HG03342 (cell line): ENCODE measurements around the gene SLK.

Source experiments
- ATAC-seq: cut with Tn5 transposase; IDR thresholded peaks from one replicate; pipeline ENCODE4 v1.9.1; 2021; ENCODE audit warnings: mild to moderate bottlenecking, moderate library complexity; ENCODE audit not compliant: unreplicated experiment

Gene SLK

DNA sequence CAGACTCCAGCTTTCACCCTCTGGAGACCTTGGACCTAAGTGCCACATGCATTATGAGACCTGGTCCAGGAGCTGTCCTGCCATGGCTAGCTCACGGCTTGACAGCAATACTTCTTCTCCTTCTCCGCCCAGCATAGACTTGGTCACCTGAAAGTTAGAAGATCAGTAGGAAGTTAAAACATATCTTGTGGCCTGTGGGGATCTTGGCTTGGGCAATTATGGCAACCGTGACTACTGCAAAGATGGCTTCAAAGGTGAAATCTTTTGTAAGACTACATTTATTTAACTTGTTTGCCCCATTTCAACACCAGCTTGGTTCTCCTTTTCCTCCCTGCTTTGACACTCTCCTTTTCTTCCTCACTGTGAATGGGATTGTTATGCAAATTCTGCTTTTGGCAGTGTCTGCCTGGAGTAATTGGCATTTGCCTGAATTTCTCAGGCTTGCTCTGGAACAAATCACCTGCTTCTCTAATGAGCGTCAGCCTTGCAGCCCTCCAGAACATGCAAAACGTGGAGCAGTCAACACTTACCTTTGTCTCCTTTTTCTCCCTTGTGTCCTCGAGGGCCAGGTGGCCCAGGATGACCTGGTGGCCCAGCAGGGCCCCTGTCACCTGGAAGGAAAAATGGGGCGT is 65.3 kb downstream of the SLK start:
- no peak for ATAC-seq

DNA sequence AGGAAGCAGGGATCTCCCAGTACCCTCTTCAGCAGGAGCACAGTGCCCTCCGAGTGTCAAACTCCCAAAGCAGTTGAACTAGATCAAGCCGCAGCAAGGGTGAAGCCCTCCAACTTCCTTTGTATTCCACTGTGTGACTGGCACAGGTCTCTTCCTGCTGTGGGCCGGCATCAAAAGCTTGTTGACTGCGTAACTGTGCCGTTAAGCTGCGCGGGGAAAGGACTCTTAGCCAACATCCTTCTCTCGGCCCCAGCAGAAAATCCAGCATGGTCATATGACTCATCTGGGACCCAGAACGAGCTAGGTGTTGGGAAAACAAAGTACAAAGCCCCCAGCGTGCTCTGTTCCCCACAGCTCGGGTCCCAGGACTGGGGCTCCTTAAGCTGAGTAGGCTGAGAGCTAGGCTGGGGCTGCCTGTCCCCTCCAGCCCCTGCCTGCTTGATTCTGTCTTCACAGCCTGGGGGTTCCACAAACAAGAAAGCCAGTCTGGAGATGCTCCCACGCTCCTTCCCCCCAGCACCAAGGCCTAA is 66.5 kb downstream of the SLK start:
- ATAC-seq = no peak

- ATAC-seq = no peak
Observed at GRCh38 chr10:104033966-104034365, 67.0 kb downstream of the SLK start.

GRCh38 chr10:104034401-104035193 is 67.7 kb downstream of the SLK start:
- no peak for ATAC-seq

GRCh38 chr10:104035194-104036068 is 68.5 kb downstream of the SLK start:
- ATAC-seq = no peak

DNA sequence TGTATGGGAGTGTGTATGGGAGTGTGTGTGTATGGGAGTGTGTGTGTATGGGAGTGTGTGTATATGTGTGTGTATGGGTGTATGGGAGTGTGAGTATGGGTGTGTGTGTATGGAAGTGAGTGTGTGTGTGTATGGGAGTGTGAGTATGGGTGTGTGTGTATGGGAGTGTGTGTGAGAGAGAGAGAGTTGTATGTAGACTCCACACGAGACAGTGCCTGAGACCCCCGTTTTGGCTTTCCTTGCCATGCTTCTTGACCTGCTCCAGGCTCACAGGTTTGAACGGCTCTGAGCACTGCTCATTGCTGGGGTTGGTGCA is 69.1 kb downstream of the SLK start:
- ATAC-seq = no peak

DNA sequence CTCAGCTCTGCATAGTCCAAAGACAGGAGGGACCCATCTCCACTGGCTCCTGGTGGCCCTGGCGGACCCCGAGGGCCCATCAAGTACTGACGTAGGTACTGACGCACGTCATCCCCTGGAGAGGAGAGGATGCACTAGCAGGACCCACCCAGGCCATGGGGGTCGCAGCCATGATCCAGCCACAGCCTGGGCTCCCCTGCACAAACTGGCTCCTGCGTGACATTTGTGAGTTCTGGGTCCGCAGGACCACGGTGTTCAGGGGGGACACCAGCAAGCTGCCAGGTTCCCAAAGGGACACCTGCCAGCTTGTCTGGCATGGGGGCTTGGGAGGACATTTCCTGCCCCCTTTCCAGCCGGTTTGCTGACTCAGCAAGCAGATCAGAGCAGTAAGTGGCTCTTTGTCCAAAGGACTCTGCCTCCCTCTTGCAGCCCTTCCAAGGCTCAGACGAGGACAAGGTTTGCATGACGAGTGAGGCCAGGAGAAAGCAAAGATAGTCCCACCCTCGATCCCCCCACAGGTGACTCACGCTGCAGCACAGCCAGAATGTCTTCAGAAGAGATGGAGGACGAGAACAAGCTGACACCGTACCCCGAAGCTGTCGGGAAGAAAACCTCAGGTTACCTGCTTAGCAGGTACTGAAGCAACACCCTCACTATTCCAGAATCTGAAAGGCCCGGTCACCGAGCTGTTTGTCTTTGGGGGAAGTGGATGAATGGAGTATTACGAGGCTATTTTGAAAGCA is 69.7 kb downstream of the SLK start:
- no peak for ATAC-seq

DNA sequence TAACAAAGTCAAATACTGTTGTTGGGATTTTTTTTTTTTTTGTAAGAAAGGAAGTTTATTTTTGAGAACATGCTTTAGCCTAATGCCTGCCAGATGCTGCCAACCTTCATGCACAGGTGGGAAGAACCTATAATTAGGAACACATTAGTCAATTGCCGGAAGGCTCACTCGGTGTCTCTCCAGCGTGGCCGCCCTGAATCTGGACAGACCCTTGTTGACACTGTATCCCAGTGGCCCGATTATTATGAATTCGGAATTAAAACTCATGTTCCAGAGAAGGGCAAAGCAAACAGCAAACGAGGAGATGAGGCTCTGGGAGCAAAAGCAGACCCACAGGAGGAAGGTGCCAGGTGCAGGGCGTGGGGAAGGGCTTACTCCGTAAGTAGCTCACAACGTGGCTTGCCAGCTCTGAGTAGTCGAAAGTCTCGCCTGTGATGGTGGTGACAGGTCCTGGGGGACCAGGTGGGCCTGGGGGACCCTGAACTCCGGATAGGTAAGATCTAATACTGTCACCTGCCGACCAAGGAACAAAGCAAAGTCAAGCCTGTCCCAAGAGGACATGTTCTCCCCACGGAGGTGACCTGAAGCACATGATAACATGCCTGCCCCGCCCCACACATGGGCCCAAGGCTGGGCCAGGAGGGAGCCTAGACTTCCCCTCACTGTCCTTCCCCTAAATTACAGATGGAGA is 70.5 kb downstream of the SLK start:
- ATAC-seq = no peak

DNA sequence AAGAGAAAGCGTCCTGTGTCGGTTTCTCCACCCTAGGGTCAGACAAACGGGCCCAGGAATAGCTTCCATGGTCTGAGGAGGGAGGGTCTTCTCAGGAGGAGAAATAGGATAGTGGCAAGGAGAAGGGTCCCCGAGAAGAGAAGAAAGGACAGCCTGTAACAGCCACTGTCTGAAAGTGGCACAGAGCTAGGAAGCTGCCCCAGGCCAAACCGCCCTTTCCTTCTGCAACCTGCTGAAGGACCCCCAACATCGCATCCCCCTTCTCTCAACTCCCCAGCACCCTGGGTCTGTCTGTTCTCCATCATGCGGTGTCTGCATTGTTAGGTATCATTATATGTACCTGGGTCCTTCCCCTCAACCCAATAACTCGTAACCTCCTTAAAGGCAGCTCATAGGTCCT is 71.6 kb downstream of the SLK start:
- ATAC-seq = no peak

DNA sequence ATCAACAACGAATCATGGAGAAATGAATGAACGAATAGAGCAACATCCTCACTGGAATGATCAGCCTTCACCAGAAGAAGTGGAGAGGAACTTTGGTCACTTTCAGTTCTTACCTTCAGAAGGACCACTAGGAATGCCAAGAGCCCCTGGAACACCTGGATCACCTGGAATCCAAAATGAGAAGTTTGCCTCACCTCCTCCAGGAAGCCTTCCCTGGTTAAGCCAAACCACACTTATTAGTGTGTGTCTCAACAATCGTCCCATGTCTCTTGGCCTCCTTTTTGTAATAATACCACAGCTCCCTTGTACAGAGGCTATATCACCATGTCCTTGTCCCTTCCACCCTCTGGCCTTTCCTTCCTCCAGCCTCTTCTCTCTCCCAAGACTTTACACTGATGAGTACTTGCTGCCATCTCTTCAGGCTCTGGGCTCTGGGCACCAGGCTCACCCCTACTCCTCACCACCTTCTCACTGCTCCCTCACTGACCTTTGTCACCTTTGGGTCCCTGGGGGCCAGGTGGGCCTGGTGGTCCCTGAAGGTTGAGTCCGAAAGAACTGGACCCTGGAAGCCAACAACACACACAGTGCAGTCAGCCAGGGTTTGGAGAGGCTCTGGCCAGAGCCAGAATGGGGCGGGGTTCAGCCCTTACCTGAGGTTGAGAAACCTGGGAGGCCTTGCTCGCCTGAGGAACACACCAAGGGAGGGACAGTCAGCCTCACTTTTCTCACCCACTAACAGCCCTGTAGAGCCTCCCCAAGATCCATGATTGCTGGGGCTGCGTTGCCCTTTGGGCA is 72.2 kb downstream of the SLK start:
- ATAC-seq = no peak

DNA sequence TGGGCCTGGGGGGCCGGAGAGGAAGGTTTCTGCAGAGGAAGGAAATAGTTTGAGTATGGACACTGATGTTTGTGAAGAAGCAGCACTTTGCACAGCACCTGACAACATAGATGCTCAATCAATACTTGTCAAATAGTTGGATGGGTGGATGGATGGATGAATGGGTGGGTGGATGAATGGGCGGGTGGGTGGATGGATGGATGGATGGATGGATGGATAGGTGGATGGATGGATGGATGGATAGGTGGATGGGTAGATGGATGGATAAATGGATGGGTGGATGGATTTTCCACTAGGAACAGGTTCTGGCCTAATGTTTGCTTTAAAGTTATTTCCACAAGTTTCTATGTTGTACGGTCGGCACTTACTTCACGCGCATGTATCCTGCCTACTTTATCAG is 73.4 kb downstream of the SLK start:
- ATAC-seq = no peak

GRCh38 chr10:104040862-104041789 is 74.2 kb downstream of the SLK start:
- ATAC-seq = no peak

- no peak for ATAC-seq
Observed at GRCh38 chr10:104041891-104042535, 75.1 kb downstream of the SLK start.

DNA sequence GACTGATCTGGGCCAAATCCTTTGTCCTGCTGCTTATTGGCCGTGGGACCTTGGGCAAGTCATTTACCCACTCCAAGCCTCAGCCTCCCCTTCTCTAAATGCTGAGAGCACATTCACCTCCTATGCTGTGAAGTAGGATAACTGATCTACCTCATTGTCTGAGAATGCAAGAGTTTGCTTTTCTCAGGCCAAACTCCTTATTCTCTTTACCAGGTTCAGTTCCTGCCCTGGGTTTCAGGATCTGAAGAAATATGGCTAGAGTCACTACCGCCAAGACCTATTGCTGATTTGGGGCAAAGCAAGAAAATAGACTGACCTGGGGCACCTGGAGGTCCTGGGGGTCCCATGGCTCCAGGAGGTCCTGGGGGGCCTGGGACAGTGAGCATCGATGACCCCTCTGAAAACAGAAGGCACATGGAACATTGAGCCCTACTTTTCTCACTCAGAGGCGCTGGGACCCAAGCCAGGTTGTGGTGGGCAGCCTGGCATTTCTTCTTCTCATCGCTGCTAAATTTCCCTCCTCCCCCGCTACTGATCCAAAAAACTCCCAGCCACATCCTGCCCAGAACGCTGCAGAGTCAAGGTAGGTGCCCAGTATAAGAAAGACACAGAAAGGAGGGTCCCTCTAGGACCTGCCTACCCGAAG is 76.4 kb downstream of the SLK start:
- no peak for ATAC-seq

DNA sequence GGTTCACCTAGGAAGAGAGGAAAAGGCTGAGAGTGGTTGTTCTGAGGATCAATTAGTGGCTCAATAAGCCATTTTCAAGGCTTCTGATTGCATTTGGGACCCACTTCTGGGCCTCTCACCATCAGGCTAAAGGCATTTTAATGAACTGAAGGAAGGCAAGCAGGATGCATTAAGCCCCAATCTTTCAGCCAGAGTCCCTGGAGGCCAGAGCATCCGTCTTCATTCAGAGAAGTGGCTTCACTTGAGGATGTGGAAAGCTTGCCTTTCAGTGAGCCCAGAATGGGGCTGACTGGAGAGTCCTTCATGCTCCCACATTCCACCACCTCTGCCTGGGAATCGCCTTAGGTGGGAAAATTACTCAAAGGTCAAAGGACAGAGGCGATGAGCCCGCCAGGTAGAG is 76.9 kb downstream of the SLK start:
- no peak for ATAC-seq

- no peak for ATAC-seq
Observed at GRCh38 chr10:104045151-104046089, 78.5 kb downstream of the SLK start.
